ENCODE measurements around the gene TMEM63C. TPM values are rescaled to one million over a fixed set of nuclear protein-coding genes. Genes with fewer than 3 reads are reported as not detected.

The TMEM63C gene
- polyA plus RNA-seq, 1 donor (not counting 4 experiments of a cell fraction or from before 2014, with no cell fraction given), result 0.66 TPM

GRCh38 chr14:77225892-77226557 is 44.4 kb downstream of the TMEM63C start:
- Histone ChIP-seq H3K4me2 (ENCODE audit: control insufficient read depth, extremely low read depth, insufficient read depth, low read depth, low read length) (no peak overlapping the region), H4K20me1 (ENCODE audit: control insufficient read depth, extremely low read depth, insufficient read depth, low read length) (no peaks in the 10 kb centered on the region), H3K4me3 (ENCODE audit: control insufficient read depth in 2 of 3, extremely low read depth in 1 of 3, insufficient read depth in 2 of 3, low read depth in 1 of 3, low read length in 3 of 3) (no peak overlapping the region), H2AFZ (ENCODE audit: control insufficient read depth, low read length) (no peak overlapping the region), H3K9me3 (ENCODE audit: control insufficient read depth, low read depth, low read length) (no peaks in the 10 kb centered on the region), H3K79me2 (ENCODE audit: control insufficient read depth, insufficient read depth, low read length) (no peaks in the 10 kb centered on the region), H3K27ac (ENCODE audit: control insufficient read depth, insufficient read depth, low read length) (no peak overlapping the region), H3K9ac (ENCODE audit: control insufficient read depth, extremely low read depth, insufficient read depth, low read length) (no peak overlapping the region), H3K36me3 (ENCODE audit: control insufficient read depth in 2 of 2, extremely low read depth in 1 of 2, insufficient read depth in 2 of 2, low read length in 2 of 2) (no peaks in the 10 kb centered on the region), H3K4me1 (ENCODE audit: control insufficient read depth, extremely low read depth, insufficient read depth, low read length) (no peaks in the 10 kb centered on the region), H3K27me3 (ENCODE audit: control insufficient read depth, extremely low read depth, insufficient read depth, low read length) (no peaks in the 10 kb centered on the region), H3K9me1 (ENCODE audit: control insufficient read depth, extremely low read depth, insufficient read depth, low read length) (no peaks in the 10 kb centered on the region)
- dilution Hi-C loops (cut with MboI; ENCODE audit: extremely low pct_ligation_motif_present, low sequenced_read_pairs), result no loop called here
- DNase-seq (ENCODE audit: low read depth, low spot score) (no peak), FAIRE-seq (no peak)
- TF ChIP-seq CTCF (optimal IDR thresholded peaks at IDR 0.05 in 1 of 3, IDR thresholded peaks at IDR 0.05 in 1 of 3, conservative IDR thresholded peaks at IDR 0.05 in 1 of 3; ENCODE audit: extremely low read depth in 1 of 3, insufficient read depth in 2 of 3, low read length in 3 of 3) (no peak), EZH2 (IDR thresholded peaks at IDR 0.05; ENCODE audit: low read length) (no peak)

- H3K9me1 ChIP-seq (ENCODE audit: control insufficient read depth, extremely low read depth, insufficient read depth, low read length), result no peaks in the 10 kb centered on the region
- no peaks in the 10 kb centered on the region for H3K4me1 ChIP-seq (ENCODE audit: control insufficient read depth, extremely low read depth, insufficient read depth, low read length)
- H3K9me3 ChIP-seq (ENCODE audit: control insufficient read depth, low read depth, low read length), result no peaks in the 10 kb centered on the region
- H4K20me1 ChIP-seq (ENCODE audit: control insufficient read depth, extremely low read depth, insufficient read depth, low read length), result no peaks in the 10 kb centered on the region
- H3K27ac ChIP-seq (ENCODE audit: control insufficient read depth, insufficient read depth, low read length), result no peak overlapping the region
- FAIRE-seq (no peak), DNase-seq (ENCODE audit: low read depth, low spot score) (no peak)
- no peaks in the 10 kb centered on the region for H3K36me3 ChIP-seq (ENCODE audit: control insufficient read depth in 2 of 2, extremely low read depth in 1 of 2, insufficient read depth in 2 of 2, low read length in 2 of 2)
- dilution Hi-C loops (cut with MboI; ENCODE audit: extremely low pct_ligation_motif_present, low sequenced_read_pairs), result no loop called here
- TF ChIP-seq EZH2 (IDR thresholded peaks at IDR 0.05; ENCODE audit: low read length) (no peak), CTCF (optimal IDR thresholded peaks at IDR 0.05 in 1 of 3, IDR thresholded peaks at IDR 0.05 in 1 of 3, conservative IDR thresholded peaks at IDR 0.05 in 1 of 3; ENCODE audit: extremely low read depth in 1 of 3, insufficient read depth in 2 of 3, low read length in 3 of 3) (no peak)
- H2AFZ ChIP-seq (ENCODE audit: control insufficient read depth, low read length), result no peak overlapping the region
- no peaks in the 10 kb centered on the region for H3K27me3 ChIP-seq (ENCODE audit: control insufficient read depth, extremely low read depth, insufficient read depth, low read length)
- no peak overlapping the region for H3K4me3 ChIP-seq (ENCODE audit: control insufficient read depth in 2 of 3, extremely low read depth in 1 of 3, insufficient read depth in 2 of 3, low read depth in 1 of 3, low read length in 3 of 3)
- no peak overlapping the region for H3K4me2 ChIP-seq (ENCODE audit: control insufficient read depth, extremely low read depth, insufficient read depth, low read depth, low read length)
- H3K9ac ChIP-seq (ENCODE audit: control insufficient read depth, extremely low read depth, insufficient read depth, low read length), result no peak overlapping the region
- no peaks in the 10 kb centered on the region for H3K79me2 ChIP-seq (ENCODE audit: control insufficient read depth, insufficient read depth, low read length)
Measured at GRCh38 chr14:77228056-77228455, 46.5 kb downstream of the TMEM63C start.
